Bronchial epithelial cell (primary cell): ENCODE data around the gene AKR1E2. TPM values are rescaled to one million over a fixed set of nuclear protein-coding genes. Genes with fewer than 3 reads are reported as not detected.

Source experiments
- DNase-seq: peaks from one replicate; pipeline ENCODE4 v3.0.0-alpha.2; 2010; ENCODE audit warnings: low read depth
- FAIRE-seq: peaks from 2 replicates; lab custom pipeline; 2011; peaks lifted over from hg19 to GRCh38; lab: Jason Lieb, UNC
- H3K27me3 ChIP-seq: 2 replicates; pipeline ENCODE4 v1.5.1; 2011; ENCODE audit warnings: low read length; ENCODE audit not compliant: control insufficient read depth, insufficient read depth
- H3K36me3 ChIP-seq: 2 replicates; pipeline ENCODE4 v1.5.1; 2011; ENCODE audit warnings: low read length; ENCODE audit not compliant: control insufficient read depth, insufficient read depth
- H3K4me3 ChIP-seq: 2 replicates; pipeline ENCODE4 v1.5.1; 2011; ENCODE audit warnings: mild to moderate bottlenecking, low read depth, low read length, control low read depth
- CTCF ChIP-seq: IDR thresholded peaks from 2 replicates; pipeline ENCODE4 v1.5.1; 2011; ENCODE audit warnings: mild to moderate bottlenecking, moderate library complexity, low read length, control low read depth, inconsistent platforms; ENCODE audit not compliant: insufficient read depth, severe bottlenecking
- total RNA-seq: library from RNA; depleted of rRNA; stranded (reverse); fragments of >200 nt; gene quantifications from 2 replicates; pipeline ENCODE4 v1.2.1, GENCODE V29; 2014

Gene AKR1E2
- total RNA-seq, 1 donor from 2014 or later: 6.1 TPM

GRCh38 chr10:4830551-4830950, 4.5 kb downstream of the AKR1E2 start:
- no peaks in the 10 kb centered on the region for H3K27me3 ChIP-seq
- no peak overlapping the region for H3K4me3 ChIP-seq
- DNase-seq (no peak), FAIRE-seq (no peak)
- TF ChIP-seq CTCF: no peak
- H3K36me3 ChIP-seq: no peaks in the 10 kb centered on the region

- Histone ChIP-seq H3K4me3 (no peak overlapping the region), H3K27me3 (no peaks in the 10 kb centered on the region), H3K36me3 (no peaks in the 10 kb centered on the region)
- no peak for TF ChIP-seq CTCF
- no peak for DNase-seq
- FAIRE-seq: no peak
These were observed 5.1 kb downstream of the AKR1E2 start for GRCh38 chr10:4831091-4831490.

GRCh38 chr10:4833286-4833685, 7.3 kb downstream of the AKR1E2 start:
- no peaks in the 10 kb centered on the region for H3K27me3 ChIP-seq
- no peak overlapping the region for H3K4me3 ChIP-seq
- DNase-seq (no peak), FAIRE-seq (no peak)
- H3K36me3 ChIP-seq: no peaks in the 10 kb centered on the region
- TF ChIP-seq CTCF: no peak

- no peak for FAIRE-seq
- Histone ChIP-seq H3K27me3 (no peaks in the 10 kb centered on the region), H3K4me3 (no peak overlapping the region), H3K36me3 (no peaks in the 10 kb centered on the region)
- DNase-seq: peak; percentile 59
- no peak for TF ChIP-seq CTCF
These were observed 8.9 kb downstream of the AKR1E2 start for GRCh38 chr10:4834898-4835405.

- DNase-seq: no peak
- TF ChIP-seq CTCF: no peak
- H3K4me3 ChIP-seq: no peak overlapping the region
- FAIRE-seq: peak; percentile 32
- H3K36me3 ChIP-seq: no peaks in the 10 kb centered on the region
- H3K27me3 ChIP-seq: no peaks in the 10 kb centered on the region
These were observed 9.5 kb downstream of the AKR1E2 start for GRCh38 chr10:4835494-4835918.

- H3K27me3 ChIP-seq: no peaks in the 10 kb centered on the region
- H3K36me3 ChIP-seq: no peaks in the 10 kb centered on the region
- no peak for TF ChIP-seq CTCF
- no peak for DNase-seq
- no peak for FAIRE-seq
- no peak overlapping the region for H3K4me3 ChIP-seq
These were observed 10.5 kb downstream of the AKR1E2 start for GRCh38 chr10:4836416-4836969.
